LNCAP (cell line): ENCODE measurements around the gene MAST1.

ENCODE experiments used
- TF ChIP-seq, protein P1 (sequence below): fragments of 450-650 bp; IDR thresholded peaks from 2 replicates; pipeline ENCODE4 v1.5.1; 2017; ENCODE audit warnings: mild to moderate bottlenecking

The MAST1 gene

DNA sequence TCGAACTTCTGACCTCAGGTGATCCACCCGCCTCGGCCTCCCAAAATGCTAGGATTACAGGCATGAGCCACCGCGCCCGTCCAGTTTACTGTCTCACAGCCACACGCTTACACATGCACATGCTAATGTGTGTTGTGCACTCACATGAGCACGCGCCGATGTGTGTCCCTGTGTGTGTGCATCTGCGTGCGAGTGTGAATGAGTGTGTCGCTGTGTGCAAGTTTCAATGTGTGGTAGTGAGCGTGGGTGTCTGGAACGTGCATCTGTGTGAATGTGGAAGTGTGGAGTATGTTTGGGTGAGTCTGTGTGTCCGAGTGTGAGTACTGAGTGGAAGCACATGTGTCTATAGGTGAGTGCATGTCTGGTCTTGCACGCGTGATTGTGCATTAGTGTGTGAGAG lies 4.2 kb downstream of the MAST1 start:
- TF ChIP-seq, protein P1, sequence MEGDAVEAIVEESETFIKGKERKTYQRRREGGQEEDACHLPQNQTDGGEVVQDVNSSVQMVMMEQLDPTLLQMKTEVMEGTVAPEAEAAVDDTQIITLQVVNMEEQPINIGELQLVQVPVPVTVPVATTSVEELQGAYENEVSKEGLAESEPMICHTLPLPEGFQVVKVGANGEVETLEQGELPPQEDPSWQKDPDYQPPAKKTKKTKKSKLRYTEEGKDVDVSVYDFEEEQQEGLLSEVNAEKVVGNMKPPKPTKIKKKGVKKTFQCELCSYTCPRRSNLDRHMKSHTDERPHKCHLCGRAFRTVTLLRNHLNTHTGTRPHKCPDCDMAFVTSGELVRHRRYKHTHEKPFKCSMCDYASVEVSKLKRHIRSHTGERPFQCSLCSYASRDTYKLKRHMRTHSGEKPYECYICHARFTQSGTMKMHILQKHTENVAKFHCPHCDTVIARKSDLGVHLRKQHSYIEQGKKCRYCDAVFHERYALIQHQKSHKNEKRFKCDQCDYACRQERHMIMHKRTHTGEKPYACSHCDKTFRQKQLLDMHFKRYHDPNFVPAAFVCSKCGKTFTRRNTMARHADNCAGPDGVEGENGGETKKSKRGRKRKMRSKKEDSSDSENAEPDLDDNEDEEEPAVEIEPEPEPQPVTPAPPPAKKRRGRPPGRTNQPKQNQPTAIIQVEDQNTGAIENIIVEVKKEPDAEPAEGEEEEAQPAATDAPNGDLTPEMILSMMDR = no peak

DNA sequence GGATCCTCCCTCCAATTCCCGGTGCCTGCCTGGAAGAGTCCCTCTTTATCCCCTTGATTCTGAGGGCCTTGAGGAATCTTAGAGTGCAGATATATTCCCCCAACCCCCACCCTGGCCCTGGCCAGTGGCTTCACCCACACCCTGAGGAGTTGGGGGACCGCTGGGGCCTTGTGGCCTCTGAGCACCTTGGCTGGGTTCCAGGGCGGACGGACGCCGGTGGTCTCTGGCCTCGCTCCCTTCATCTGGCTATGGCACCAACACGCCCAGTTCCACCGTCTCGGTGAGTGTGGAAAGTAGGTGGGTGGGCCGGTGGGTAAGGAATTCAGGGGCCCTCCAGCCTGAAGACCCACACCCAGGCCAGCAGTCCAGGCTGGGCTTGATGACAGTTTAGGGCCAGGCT lies 5.0 kb downstream of the MAST1 start:
- TF ChIP-seq, protein P1 = no peak

DNA sequence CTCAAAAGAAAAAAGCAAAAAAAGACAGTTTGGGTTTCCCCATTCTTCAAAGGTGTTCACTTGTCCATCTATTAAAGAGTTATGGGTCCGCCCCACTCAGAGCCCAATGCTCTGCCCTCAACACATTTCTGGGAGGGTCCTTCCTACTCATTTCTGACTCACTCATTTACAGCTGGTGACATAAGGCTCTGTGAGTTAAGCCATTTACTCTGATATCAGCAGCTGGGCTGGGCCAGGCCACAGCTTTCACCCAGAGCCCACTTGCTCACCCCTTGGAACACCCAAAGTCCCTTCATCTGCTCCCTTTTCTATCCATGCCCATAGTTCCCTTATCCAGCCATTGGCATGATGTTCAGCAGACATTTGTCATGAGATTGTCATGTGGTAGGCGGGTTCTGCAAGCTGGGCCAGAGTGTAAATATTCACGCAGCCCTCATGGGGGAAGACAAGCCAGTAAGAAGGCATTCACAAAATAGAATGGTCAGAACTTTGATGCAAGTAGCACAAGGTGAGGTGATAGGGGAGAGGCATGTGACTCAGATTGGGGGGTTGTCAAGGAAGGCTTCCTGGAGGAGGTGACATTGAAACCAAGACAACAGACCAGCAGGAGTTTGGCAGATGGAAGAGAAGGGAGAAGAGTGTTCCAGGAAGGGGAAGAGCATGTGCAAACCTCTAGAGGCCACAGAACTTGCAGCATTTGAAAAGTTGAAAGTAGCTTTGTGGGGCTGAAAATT lies 5.9 kb downstream of the MAST1 start:
- TF ChIP-seq, protein P1 = no peak

DNA sequence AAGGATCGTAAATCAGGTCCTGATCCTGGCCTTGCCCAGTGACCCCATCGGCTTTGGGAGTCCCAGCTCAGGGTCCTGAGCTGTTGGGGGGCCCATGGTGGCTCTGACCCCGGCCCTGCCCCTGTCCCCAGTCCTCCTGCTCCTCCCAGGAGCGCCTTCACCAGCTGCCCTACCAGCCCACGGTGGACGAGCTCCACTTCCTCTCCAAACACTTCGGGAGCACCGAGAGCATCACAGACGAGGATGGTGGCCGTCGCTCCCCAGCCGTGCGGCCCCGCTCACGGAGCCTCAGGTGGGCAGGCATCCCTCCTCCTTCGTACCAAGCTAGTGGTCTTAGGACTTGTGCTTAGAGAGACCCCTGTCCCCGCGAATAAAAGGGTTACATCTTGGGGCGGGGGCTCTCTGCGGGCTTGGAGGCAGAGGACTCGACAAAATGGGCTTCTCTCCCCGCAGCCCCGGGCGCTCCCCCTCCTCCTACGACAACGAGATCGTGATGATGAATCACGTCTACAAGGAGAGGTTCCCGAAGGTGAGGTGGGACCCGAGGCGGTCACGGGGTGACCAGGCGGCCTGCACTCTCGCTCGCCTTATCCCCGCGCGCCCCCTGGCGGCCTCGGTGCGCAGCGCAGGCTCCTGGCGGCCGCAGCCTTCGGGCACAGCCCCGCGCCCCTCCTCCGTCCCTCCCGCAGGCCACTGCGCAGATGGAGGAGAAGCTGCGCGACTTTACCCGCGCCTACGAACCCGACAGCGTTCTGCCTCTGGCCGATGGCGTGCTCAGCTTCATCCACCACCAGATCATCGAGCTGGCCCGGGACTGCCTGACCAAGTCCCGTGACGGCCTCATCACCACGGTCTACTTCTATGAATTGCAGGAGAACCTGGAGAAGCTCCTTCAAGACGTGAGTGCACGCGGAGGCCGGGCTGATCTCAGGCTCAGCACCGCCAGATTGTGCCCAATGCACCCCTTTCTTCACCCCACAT lies 9.1 kb downstream of the MAST1 start:
- TF ChIP-seq, protein P1 = peak; percentile 99

DNA sequence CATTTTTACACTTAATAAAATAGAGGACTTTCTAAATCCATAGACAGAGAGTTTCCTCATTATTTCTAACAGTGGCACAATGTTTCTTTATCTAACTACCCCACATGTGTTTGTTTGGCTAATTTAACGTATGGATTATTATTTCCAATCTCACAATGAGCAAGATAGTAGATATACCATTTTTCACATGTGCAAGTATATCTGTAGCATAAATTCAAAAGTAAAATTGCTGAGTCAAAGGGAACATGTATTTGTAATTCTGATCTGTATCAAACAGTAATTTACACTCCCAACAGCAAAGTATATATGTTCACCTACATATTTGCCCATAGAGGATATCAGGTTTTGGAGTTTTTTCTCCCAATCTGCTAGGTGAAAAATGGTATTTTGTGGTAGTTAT lies 18.3 kb downstream of the MAST1 start:
- TF ChIP-seq, protein P1 = no peak

DNA sequence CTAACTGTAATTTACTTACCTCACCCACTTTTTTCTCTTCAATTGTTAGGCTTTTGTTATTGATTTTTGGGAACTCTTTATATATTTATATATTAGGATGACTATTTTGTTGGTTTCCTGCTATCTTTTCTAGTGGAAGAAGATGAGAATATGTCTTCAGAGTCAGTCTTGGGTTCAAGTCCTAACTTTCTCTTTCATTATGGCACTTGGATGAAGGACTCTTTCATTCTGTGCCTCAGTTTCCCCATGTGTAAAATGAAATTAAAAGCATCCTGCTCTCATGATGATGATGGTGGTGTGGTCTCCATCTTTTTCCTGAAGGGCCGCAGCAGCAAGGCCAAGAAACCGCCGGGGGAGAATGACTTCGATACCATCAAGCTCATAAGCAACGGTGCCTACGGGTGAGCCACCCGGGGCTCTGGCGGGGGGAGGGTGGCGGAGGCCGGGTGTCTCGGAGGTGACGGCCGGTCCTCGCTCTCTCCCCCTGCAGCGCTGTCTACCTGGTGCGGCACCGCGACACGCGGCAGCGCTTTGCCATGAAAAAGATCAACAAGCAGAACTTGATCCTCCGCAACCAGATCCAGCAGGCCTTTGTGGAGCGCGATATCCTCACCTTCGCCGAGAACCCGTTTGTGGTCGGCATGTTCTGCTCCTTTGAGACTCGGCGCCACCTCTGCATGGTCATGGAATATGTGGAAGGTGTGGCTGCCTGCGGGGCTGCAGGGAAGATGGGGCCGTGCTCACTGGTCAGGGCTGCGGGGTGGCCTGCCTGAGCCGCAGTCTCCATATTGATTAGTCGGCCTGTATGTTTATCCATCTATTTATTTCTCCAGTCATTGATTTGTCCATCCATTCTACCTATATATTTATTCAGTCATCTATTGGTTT lies 20.0 kb downstream of the MAST1 start:
- TF ChIP-seq, protein P1 = no peak

DNA sequence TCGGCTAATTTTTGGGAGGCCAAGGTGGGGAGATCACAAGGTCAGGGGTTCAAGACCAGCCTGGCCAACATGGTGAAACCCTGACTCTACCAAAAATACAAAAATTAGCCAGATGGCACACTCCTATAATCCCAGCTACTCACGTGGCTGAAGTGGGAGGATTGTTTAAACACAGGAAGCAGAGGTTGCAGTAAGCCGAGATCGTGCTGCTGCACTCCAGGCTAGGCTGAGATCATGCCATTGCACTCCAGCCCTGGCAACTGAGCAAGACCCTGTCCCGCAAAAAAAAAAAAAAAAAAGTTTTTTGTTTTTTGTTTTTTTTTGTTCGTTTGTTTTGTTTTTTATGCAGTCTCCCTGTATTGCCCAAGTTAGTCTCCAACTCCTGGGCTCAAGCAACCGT lies 21.2 kb downstream of the MAST1 start:
- TF ChIP-seq, protein P1 = no peak
